ENCODE measurements around the gene CCNDBP1.
"Not testable (repeated sequence)": the region's sequence is repeated elsewhere in the genome, so short reads cannot be mapped to it uniquely, and the experiment has no call there.

CCNDBP1 gene, protein sequence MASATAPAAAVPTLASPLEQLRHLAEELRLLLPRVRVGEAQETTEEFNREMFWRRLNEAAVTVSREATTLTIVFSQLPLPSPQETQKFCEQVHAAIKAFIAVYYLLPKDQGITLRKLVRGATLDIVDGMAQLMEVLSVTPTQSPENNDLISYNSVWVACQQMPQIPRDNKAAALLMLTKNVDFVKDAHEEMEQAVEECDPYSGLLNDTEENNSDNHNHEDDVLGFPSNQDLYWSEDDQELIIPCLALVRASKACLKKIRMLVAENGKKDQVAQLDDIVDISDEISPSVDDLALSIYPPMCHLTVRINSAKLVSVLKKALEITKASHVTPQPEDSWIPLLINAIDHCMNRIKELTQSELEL

DNA sequence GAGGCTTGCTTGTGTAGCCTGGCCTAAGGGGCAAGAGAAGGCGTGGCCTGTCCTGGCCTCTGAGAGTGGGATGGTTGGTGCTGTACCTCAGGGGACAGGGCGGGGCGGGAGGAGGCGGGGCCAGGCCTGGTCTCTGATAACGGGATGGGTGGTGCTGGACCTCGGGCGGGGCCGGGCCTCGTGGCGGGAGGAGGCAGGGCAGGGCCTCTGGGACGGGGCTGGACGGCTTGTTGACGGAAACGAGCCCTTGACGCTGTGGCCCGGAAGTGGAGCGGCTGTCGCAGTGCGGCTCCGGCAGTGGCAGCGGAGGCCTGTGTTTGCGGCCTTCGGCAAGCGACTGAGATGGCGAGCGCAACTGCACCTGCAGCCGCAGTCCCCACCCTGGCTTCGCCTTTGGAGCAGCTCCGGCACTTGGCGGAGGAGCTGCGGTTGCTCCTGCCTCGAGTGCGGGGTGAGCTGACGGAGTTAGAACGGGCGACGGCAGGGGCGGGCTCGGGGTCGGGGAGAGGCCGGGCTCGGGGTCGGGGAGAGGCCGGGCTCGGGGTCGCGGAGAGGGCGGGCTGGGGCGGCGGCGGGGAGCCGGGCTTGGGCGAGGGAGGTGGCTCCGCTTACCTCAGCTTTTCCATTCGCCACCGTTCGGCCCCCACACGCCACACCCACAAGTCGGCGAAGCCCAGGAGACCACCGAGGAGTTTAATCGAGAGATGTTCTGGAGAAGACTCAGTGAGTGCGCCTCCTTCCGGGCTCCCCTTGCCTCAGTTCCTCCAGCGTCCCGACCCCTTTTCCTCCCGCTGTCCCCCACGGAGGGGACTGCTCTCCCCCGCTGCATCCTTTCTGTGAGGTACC, at the start of gene CCNDBP1:
TSS of gene CCNDBP1 (plus strand) at position 247 of the 846 bp plus-strand sequence. CDS start at position 343, 96 bp downstream.
- peak; percentile 36 for DNase-seq

DNA sequence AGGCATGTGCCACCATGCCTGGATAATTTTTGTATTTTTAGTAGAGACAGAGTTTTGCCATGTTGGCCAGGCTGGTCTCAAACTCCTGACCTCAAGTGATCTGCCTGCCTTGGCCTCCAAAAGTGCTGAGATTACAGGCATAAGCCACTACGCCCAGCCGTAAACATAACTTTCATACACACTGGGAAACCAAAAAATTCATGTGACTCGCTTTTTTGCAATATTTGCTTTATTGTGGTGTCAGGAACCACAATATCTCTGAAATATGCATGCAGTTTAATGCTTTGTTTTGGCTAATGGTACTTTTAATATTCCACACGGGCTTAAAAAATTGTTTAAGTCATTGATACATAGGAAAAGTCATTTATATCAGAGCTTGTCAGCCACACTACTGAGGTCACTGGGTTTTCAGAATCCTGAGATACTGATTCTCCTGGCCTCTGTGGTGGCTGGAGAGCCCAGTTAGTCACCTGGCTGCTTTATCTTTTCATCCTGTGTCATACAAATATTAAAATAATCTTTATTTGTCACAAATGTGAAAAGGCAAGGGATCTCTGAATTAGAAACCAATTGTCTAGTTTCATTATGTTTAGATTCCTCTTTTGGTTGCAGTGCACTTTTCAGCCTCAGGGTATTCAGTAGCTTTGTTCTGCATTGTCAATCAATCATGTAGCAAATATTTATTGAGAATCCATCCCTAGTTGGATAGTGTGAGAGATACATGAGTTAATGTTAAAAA, 41.8 kb upstream of the CCNDBP1 start:
- DNase-seq, result no peak

DNA sequence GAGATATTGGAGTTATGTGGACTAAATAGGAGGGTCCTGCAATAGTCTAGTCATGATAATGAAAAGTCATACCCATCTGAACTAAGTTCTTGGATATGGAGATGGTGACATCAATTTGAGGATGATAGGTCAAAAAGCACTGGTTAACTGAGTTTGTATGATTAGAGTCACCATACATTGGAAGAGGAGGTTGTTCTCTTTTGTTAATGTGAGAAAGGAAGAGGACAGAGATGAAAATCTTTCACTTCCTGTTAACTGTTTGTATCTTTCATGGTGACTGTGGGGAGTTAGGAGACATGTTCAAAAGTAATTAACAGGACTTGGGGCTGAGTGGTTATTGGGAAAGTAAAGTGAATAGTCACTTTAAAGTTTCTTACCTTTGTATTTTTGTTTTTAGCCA, 40.7 kb upstream of the CCNDBP1 start:
- DNase-seq, result no peak

DNA sequence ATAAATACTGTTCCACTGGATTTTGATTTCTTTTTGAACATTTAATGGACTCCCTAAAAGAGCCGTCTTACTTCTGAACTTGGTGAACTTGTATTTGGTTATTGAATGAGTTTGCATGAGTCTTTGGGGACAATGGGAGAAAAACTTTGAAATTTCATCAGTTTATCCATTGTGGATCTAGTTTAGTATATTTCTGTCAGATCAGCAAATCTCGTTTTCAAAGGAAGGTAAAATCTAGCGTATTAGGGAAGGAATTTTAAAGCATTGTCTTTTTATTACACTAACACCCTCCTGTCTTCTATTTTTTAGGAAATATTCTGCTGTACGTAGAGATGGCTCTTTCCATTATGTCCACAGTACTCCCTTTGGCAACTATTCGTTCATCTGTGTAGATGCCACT, 39.0 kb upstream of the CCNDBP1 start:
- no peak for DNase-seq

DNA sequence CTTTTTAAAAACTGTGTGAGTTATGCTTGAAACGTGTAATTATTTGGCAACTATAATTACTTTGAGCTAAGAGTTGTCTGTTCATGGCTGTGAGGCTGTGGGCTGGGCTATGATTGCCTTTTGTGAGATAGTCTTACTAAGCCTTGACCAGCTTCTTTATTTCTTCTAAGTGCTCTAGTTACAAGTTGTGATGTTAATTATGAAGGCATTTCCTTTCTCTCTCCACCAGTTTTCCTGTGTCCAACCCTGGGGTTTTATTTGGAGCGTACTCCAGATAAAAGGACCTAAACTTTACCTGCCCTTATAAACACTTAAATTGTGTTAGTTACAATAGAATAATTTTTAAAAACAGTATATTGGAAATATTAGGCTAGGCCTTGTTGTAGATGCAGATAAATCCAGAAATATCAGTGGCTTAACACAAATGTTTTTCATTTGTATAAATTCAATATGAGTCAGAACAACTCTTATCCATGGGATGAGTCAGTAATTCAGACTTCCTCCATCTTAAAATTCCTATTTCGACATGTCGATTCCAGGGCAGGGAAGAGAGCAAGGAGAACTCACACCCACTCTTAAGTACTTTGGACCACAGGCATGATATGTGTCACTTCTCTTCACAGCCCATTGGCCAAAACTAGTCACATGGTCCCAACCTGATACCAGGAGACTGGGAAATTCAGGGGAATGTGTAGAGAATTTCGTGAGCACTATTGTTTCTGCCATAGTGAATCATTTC, 34.8 kb upstream of the CCNDBP1 start:
- no peak for DNase-seq

DNA sequence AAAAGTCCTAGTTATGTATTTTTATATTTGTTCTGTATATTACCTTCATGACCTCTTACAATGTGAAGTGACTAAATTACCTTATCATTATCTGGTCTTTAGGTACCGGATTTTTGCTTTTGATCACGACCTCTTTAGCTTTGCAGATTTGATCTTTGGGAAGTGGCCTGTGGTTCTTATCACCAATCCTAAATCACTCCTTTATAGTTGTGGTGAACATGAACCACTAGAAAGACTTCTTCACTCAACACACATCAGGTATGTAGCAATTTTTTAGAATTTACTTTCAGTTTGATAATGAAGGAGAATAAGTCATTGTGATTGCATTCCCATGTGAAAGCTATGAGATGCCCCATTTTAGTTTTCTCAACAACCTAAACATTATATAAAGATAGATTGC, 33.5 kb upstream of the CCNDBP1 start:
- DNase-seq, result no peak

DNA sequence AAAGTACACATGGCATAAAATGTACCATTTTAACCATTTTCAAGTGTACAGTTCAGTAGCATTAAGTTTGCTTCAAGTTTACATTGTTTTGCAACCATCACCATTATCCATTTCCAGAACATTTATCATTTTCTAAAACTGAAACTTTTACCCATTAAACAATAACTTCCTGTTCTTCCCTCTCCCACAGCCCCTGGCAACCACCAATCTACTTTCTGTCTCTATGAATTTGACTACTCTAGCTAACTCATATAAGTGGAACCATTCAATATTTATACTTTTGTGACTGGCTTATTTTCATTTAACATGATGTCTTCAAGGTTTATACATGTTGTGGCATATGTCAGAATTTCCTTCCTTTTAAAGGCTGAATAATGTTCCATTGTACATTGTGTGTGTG, 31.9 kb upstream of the CCNDBP1 start:
- no peak for DNase-seq

DNA sequence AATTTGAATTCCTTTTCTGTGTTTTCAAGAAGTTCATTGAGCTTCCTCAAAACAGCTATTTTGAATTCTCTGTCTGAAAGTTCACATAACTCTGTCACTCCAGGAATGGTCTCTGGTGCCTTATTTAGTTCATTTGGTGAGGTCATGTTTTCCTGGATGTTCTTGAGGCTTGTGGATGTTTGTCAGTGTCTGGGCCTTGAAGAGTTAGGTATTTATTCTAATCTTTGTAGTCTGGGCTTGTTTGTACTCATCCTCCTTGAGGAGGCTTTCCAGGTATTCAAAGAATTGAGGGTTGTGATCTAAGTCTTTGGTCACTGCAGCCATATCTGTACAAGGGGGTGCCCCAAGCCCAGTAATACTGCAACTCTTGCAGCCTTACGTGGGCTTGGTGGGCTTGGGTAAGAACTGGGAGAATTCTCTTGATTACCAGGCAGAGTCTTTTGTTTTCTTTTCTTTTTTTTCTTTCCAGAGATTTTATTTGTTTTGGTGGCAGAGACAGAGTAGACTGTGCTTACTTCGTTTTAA, 19.3 kb upstream of the CCNDBP1 start:
- no peak for DNase-seq

DNA sequence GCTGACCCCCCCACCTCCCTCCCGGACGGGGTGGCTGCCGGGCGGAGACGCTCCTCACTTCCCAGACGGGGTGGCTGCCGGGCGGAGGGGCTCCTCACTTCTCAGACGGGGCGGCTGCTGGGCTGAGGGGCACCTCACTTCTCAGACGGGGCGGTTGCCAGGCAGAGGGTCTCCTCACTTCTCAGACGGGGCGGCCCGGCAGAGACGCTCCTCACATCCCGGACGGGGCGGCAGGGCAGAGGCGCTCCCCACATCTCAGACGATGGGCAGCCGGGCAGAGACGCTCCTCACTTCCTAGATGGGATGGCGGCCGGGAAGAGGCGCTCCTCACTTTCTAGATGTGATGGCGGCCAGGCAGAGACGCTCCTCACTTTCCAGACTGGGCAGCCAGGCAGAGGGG, 17.9 kb upstream of the CCNDBP1 start:
- not testable (repeated sequence) for DNase-seq

DNA sequence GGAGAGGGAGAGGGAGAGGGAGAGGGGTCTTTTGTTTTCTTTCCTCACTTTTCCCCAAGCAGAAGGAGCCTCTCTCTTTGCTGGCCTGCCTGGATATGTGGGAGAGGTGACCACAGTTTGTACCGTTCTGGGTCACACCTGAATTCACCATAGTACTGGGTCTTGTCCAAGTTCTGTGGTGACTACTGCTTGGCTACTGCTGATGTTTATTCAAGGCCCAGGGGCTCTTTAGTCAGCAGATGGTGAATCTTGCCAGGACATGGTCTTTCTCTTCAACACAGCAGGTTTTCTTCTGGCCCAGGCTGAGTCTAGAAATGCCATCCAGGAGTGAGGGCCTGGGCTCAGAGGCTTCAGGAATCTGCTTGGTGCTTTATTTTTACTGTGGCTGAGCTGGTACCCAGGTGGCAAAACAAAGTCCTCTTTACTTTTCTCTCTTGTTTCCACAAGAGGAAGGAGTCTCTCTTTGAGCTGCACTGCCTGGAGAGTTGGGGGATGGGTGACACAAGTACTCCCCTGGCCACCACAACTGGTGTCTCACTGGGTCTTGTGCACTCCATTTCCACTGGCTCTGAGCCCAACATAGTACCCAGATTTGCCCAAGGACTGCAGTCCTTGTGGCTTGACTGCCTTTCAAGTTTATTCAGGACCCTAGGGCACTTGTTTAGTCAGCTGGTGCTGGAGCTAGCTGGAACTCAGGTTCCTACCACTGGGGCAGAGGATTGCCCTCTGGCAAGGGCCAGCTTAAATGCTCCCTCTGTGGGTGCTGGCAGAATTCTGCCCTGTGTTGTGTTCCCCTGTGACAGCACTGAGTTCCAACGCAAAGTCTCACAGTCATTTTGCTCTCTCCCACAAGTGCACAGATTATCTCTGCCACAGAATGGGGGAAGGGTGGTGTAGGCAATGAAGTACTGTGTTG, 16.8 kb upstream of the CCNDBP1 start:
- peak; percentile 7 for DNase-seq

DNA sequence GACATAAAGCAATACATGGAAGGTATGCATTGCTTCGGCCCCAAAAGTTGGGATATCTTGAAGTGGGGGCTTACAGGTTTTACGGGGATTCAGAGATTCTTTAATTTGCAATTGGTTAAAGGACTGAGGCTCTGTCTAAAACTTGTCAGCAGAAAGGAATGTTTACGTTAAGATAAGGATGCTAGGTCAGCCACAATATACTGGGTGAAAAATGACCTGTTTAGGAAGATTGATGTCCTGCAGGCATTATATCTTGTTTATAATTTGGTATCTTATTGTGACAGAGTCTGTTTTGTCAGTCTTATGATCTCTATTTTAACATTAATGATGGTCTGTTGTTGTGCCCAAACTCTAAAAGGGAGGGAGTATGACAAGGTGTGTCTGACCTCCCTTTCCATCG, 15.3 kb upstream of the CCNDBP1 start:
- DNase-seq, result no peak

DNA sequence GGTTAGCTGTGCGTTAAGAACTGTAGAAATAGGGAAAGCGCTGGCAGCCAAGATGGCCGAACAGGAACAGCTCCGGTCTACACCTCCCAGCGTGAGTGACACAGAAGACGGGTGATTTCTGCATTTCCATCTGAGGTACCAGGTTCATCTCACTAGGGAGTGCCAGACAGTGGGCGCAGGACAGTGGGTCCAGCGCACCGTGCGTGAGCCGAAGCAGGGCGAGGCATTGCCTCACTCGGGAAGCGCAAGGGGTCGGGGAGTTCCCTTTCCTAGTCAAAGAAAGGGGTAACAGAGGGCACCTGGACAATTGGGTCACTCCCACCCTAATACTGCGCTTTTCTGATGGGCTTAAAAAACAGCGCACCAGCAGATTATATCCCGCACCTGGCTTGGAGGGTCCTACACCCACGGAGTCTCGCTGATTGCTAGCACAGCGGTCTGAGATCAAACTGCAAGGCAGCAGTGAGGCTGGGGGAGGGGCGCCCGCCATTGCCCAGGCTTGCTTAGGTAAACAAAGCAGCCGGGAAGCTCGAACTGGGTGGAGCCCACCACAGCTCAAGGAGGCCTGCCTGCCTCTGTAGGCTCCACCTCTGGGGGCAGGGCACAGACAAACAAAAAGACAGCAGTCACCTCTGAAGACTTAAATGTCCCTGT, 9.4 kb upstream of the CCNDBP1 start:
- DNase-seq, result not testable (repeated sequence)

DNA sequence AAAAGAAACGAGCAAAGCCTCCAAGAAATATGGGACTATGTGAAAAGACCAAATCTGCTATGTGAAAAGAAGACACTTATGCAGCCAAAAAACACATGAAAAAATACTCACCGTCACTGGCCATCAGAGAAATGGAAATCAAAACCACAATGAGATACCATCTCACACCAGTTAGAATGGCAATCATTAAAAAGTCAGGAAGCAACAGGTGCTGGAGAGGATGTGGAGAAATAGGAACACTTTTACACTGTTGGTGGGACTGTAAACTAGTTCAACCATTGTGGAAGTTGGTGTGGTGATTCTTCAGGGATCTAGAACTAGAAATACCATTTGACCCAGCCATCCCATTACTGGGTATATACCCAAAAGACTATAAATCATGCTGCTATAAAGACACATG, 8.1 kb upstream of the CCNDBP1 start:
- not testable (repeated sequence) for DNase-seq

DNA sequence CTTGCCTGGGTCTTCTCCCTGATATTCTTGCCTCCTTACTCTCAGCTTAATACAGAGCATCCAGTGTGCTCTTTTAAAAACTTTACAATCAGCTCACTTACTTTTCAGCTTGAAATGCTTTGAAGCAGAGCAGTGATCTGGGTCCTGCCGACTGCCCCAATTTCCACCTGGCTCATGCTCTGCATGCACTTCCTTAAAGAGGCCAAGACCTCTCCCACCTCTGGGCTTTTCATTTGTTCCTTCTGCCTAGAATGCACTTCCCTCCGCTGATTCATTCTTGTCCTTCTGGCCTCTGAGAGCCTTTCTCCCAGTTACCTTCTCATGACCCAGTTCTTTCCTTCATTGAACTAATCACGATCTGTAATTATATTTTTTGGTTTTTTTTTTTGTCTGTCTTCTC, 1.9 kb upstream of the CCNDBP1 start:
- no peak for DNase-seq

DNA sequence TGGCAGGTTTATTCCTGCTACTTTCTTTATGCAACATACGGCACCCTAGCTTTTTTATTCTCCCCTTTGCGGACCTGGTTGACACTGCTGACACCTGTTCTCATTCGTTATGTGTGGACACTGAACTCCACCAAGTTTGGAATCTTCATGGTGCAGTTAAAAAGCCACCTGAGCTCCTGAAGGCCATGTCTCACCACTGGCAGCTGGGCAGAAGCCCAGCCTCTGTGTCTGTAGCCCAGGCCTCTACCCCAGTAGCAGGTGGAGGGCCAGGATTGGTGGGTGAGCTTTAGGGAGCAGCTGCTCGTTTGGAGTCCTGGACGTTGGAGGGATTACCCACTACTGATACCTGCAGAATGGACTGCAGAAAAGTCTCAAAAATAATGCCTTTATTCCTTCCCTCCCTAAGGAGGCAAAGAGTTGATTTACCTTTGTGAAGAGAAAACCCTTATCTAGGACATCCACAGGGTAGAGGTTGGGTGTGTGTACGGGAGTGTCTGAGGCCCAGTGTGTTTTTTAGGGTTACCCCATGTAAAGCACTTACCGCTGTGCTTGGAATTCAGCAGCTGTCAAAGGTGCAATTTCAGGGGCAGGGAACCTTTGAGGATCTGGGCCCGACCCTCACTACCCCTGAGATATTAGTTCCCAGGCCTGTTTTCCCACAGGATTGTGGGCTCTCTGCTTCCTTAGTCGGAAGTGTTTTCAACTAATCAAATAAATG, 637 bp upstream of the CCNDBP1 start:
- no peak for DNase-seq

DNA sequence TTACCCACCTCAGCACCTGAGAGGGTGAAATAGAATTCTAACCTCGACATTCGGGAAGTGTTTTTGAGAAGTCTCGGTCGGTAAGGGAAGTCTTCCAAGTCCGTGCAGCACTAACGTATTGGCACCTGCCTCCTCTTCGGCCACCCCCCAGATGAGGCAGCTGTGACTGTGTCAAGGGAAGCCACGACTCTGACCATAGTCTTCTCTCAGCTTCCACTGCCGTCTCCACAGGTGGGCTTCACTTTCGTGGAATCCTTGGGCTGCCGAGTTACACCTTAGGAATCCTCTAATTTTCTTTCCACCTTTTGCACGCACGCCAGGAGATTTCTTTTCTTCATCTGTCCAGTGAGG, 775 bp downstream of the CCNDBP1 start:
- DNase-seq, result no peak

DNA sequence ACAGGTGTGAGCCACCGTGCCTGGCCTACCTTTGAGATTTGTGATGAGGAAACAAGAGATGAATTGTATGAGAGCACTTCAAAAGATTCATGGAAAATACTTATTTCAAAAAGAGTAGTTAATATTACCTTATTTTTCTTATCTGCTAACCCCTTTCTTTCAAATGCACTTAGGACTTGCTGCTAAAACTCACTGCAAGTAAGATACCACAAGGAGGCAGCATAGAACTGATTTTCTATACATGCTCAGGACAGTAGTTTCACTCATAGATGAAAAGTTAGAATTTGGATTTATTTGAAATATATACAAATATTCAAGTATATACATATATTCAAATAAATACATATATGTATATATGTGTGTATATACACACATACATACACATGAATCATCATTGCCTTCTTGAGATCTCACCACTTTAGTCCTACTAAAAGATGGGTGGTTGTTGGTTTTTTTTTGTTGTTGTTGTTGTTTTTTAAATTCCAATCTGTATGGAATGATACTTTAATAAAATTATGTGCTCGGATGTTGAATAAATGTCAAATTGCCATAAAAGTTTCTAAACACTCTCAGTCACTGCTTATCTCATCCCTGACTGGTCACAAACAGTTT, 2.4 kb downstream of the CCNDBP1 start:
- DNase-seq, result peak; percentile 1

DNA sequence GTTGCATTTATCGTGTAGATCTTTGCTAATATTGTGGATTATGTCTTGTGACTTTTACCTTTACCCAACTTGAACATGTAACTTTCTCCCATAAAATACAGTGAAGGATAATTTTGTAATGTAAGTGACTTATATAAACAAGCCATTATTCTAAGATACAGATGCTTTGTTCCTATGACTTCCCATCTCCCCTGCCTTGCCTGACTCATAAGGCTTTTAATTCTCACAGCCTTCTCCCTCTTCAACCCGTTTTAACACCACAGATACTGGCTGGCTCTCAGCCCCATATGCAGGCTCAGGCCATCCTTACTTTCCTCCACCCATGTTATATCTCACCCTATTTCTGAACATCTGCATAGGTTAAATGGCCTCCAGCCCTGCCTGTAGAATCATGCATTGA, 4.1 kb downstream of the CCNDBP1 start:
- DNase-seq, result no peak

DNA sequence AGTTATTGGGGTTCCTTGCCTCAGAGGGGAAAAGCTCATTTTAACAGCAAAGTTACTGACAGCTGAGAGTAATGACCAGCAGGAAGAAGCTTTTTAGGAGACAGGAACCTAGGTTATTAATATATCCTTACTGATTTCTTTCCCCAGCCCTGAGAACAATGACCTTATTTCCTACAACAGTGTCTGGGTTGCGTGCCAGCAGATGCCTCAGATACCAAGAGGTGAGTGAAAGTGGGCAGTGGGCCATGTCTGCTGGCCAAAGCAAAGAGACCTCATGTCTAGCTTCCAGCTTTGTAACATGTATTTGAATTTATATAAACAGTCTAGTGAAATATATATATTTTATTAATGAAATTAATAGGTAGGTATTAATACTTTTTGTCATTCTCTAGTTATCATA, 5.0 kb downstream of the CCNDBP1 start:
- DNase-seq, result no peak

DNA sequence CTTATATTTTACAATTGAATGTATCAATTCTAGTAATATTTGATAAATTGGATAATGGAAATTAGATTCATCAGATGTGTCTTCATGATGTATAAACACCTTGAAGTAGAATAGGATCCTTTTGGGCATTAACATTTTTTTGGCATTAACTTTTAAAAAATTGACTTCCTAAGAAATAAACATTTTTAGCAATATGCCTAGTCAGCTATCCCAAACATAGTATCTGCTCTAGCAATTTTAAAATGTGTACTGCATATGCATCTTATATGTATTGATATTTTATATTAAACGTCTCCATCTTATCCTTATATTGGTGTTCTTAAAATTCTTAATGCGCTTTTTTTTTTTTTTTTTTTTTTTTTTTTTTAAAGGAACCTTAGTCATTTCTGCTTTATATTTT, 8.5 kb downstream of the CCNDBP1 start:
- no peak for DNase-seq
